ENCODE measurements around the gene TMEM80.

DNA sequence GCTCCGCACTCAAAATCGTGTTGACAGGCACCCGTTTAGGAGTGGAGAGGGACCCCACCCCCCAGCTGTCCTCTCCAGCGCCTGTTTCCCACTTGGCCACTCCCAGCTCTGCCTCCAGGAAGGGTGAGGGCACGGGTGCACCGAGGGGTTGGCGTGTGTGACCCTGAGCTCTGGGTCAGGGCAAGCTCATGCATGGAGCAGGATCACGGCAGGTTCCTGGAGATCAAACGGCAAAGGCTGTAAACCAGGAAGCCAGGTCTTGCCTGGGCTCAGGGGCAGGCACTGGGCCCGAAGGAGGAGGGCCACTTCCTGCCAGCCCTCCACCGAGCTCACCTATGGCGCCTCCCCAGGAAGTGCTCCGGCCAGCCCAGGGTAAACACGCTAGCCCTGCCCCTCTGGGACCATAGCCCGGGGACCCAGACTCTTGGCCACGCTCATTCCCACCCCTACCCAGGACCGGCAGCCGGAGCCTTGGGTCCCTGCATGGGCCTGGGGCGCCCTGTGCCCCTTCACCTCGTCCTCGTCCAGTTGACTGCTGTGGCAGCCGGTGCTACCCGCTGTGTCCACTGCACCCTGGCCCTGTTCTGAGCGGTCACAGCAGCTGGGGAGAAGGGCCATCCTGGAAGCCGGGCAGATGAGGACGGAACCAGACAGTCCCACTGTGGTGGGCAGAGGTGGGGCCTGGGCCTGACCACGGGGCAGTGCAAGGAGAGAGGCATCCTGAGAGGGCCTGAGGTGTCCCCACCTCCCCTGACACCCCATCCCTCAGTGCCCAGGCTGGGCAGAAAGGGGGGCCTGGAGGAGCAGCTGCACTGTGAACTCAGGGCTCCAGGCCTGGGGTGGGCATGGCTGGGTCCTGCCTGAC is 9.4 kb downstream of the TMEM80 start:
- TF ChIP-seq, protein P1, sequence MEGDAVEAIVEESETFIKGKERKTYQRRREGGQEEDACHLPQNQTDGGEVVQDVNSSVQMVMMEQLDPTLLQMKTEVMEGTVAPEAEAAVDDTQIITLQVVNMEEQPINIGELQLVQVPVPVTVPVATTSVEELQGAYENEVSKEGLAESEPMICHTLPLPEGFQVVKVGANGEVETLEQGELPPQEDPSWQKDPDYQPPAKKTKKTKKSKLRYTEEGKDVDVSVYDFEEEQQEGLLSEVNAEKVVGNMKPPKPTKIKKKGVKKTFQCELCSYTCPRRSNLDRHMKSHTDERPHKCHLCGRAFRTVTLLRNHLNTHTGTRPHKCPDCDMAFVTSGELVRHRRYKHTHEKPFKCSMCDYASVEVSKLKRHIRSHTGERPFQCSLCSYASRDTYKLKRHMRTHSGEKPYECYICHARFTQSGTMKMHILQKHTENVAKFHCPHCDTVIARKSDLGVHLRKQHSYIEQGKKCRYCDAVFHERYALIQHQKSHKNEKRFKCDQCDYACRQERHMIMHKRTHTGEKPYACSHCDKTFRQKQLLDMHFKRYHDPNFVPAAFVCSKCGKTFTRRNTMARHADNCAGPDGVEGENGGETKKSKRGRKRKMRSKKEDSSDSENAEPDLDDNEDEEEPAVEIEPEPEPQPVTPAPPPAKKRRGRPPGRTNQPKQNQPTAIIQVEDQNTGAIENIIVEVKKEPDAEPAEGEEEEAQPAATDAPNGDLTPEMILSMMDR (IDR thresholded peaks at IDR 0.05; ENCODE audit: extremely low read depth in 1 of 2, insufficient read depth in 1 of 2, low read depth in 1 of 2, low read length in 2 of 2) = no peak
- TF ChIP-seq POLR2AphosphoS5 (IDR thresholded peaks at IDR 0.05; ENCODE audit: insufficient read depth, low read depth, low read length) (peak; percentile 13), EZH2 (IDR thresholded peaks at IDR 0.05; ENCODE audit: borderline replicate concordance, low read depth, low read length, severe bottlenecking) (no peak), FOS (IDR thresholded peaks at IDR 0.05; ENCODE audit: borderline replicate concordance, insufficient read depth, low read length) (no peak)
- TF ChIP-seq, protein P2, sequence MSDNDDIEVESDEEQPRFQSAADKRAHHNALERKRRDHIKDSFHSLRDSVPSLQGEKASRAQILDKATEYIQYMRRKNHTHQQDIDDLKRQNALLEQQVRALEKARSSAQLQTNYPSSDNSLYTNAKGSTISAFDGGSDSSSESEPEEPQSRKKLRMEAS (IDR thresholded peaks at IDR 0.05; ENCODE audit: insufficient read depth, insufficient read length) = no peak

Measured in endothelial cell of umbilical vein (primary cell).